Gastroesophageal sphincter (tissue), 3 donors: ENCODE results near the gene SHISA9.

ENCODE experiments used
- CTCF ChIP-seq, 4 experiments: fragments of 200-600 bp in 2 of 4; fragments of 450-650 bp in 2 of 4; sonication (generic) in 1 of 4; IDR thresholded peaks; one replicate each; pipeline ENCODE4 v1.5.1; 2017 to 2019; ENCODE audit warnings: antibody characterized with exemption in 4 of 4, mild to moderate bottlenecking in 2 of 4, moderate library complexity in 2 of 4
- EP300 ChIP-seq: sonication (generic); formaldehyde crosslinking; IDR thresholded peaks from one replicate; pipeline ENCODE4 v1.6.1; 2017; ENCODE audit warnings: antibody characterized with exemption, mild to moderate bottlenecking
- POLR2A ChIP-seq, 2 donors: fragments of 450-650 bp; IDR thresholded peaks; one replicate each; pipeline ENCODE4 v1.6.1; 2017; ENCODE audit warnings: antibody characterized with exemption in 2 of 2, mild to moderate bottlenecking in 2 of 2, moderate library complexity in 1 of 2

GRCh38 chr16:13062219-13062618 is 160.8 kb downstream of the SHISA9 start:
- TF ChIP-seq CTCF (IDR thresholded peaks at IDR 0.05) (no peak), EP300 (no peak), POLR2A (IDR thresholded peaks at IDR 0.05) (no peak)
